HL-60 (cell line): Measurements from ENCODE around the gene GET4.

ENCODE experiments used
- DNase-seq, 2 experiments: peaks; one replicate each; pipeline ENCODE4 v3.0.0-alpha.2; 2010 to 2020; ENCODE audit warnings: low read depth in 1 of 2, low spot score in 1 of 2
- H3K27ac ChIP-seq: fragments of 250-450 bp; sonication (Bioruptor Pico); replicated peaks from 2 replicates; pipeline ENCODE4 v1.5.1; 2020; ENCODE audit warnings: mild to moderate bottlenecking, moderate library complexity
- H3K27me3 ChIP-seq: fragments of 250-450 bp; sonication (Bioruptor Pico); 2 replicates; pipeline ENCODE4 v1.5.1; 2021; ENCODE audit warnings: mild to moderate bottlenecking, moderate library complexity; ENCODE audit not compliant: insufficient read depth, poor library complexity, severe bottlenecking
- H3K4me3 ChIP-seq: replicated peaks from 2 replicates; pipeline ENCODE4 v1.5.1; 2011; ENCODE audit warnings: mild to moderate bottlenecking, control low read depth, low read length; ENCODE audit not compliant: insufficient read depth
- CTCF ChIP-seq: IDR thresholded peaks from one replicate; pipeline ENCODE4 v1.5.1; 2011; ENCODE audit warnings: low read length, control low read depth, inconsistent platforms; ENCODE audit not compliant: insufficient read depth
- GABPA ChIP-seq: IDR thresholded peaks from 2 replicates; pipeline ENCODE4 v1.6.1; 2012; ENCODE audit warnings: low read depth
- POLR2AphosphoS5 ChIP-seq: IDR thresholded peaks from 2 replicates; pipeline ENCODE4 v1.6.1; 2012; ENCODE audit warnings: low read depth
- REST ChIP-seq: IDR thresholded peaks from 2 replicates; pipeline ENCODE4 v1.6.1; 2012; ENCODE audit warnings: low read depth; ENCODE audit not compliant: insufficient replicate concordance
- SPI1 ChIP-seq: IDR thresholded peaks from 2 replicates; pipeline ENCODE4 v1.6.1; 2012; ENCODE audit warnings: low read depth, mild to moderate bottlenecking, borderline replicate concordance

The GET4 gene

GRCh38 chr7:861222-861621 lies 15.1 kb upstream of the GET4 start:
- no peak for DNase-seq
- Histone ChIP-seq H3K27me3 (no peaks in the 10 kb centered on the region), H3K4me3 (no peak overlapping the region), H3K27ac (no peak overlapping the region)
- TF ChIP-seq POLR2AphosphoS5 = no peak
- no peak for TF ChIP-seq CTCF
- no peak for TF ChIP-seq SPI1
- TF ChIP-seq REST = no peak
- TF ChIP-seq GABPA = no peak

- Histone ChIP-seq H3K27ac (no peak overlapping the region), H3K27me3 (no peaks in the 10 kb centered on the region), H3K4me3 (no peak overlapping the region)
- TF ChIP-seq POLR2AphosphoS5 (no peak), CTCF (no peak), GABPA (no peak), REST (no peak), SPI1 (no peak)
- no peak for DNase-seq
These were observed 14.2 kb upstream of the GET4 start for GRCh38 chr7:862157-862556.

- no peak for DNase-seq
- H3K27me3 ChIP-seq = no peaks in the 10 kb centered on the region
- TF ChIP-seq CTCF = no peak
- no peak for TF ChIP-seq REST
- TF ChIP-seq SPI1 = no peak
- TF ChIP-seq POLR2AphosphoS5 = no peak
- no peak for TF ChIP-seq GABPA
- no peak overlapping the region for H3K27ac ChIP-seq
- H3K4me3 ChIP-seq = no peak overlapping the region
These were observed 13.2 kb upstream of the GET4 start for GRCh38 chr7:863106-863505.
